T-helper 17 cell (primary cell): Measurements from ENCODE around the gene SPAG17. TPM values are rescaled to one million over a fixed set of nuclear protein-coding genes. Genes with fewer than 3 reads are reported as not detected.

Source experiments
- ATAC-seq: fragments of 150-1000 bp; cut with Tn5 transposase; 2 replicates; pipeline ENCODE4 v1.10.0; 2021; ENCODE audit warnings: mild to moderate bottlenecking, moderate library complexity
- DNase-seq, 3 donors: peaks; one replicate each; pipeline versions ENCODE4 v3.0.0 to v3.0.0-alpha.2; 2020 to 2021
- H3K9me3 ChIP-seq: one replicate; pipeline ENCODE4 v1.7.0; 2013; ENCODE audit warnings: low read length, mild to moderate bottlenecking; ENCODE audit not compliant: control insufficient read depth, poor library complexity, severe bottlenecking
- H3K27ac Mint-ChIP-seq: one replicate; pipeline ENCODE4 v1.8.0; 2022; ENCODE audit warnings: mild to moderate bottlenecking, moderate library complexity, mixed read lengths
- H3K27me3 Mint-ChIP-seq: one replicate; pipeline ENCODE4 v1.8.0; 2022; ENCODE audit warnings: mixed read lengths
- H3K36me3 Mint-ChIP-seq: one replicate; pipeline ENCODE4 v1.8.0; 2022; ENCODE audit warnings: low read depth, mixed read lengths
- H3K4me1 Mint-ChIP-seq: one replicate; pipeline ENCODE4 v1.8.0; 2022; ENCODE audit warnings: mild to moderate bottlenecking, mixed read lengths
- H3K4me3 Mint-ChIP-seq: one replicate; pipeline ENCODE4 v1.8.0; 2022; ENCODE audit warnings: mild to moderate bottlenecking, moderate library complexity, mixed read lengths
- total RNA-seq, 4 donors: library from RNA in 2 of 4; stranded (reverse) in 2 of 4; gene quantifications; one replicate each; pipeline ENCODE4 v1.2.3 and lab custom pipeline; 2022 to 2026

SPAG17 gene
- total RNA-seq, 2 donors from 2014 or later = not detected

GRCh38 chr1:118201524-118201923 is 16.5 kb upstream of the SPAG17 start:
- no peak overlapping the region for H3K4me3 Mint-ChIP-seq
- no peaks in the 10 kb centered on the region for H3K9me3 ChIP-seq
- H3K4me1 Mint-ChIP-seq = no peaks in the 10 kb centered on the region
- no peak overlapping the region for H3K27ac Mint-ChIP-seq
- no peak for ATAC-seq
- no peaks in the 10 kb centered on the region for H3K27me3 Mint-ChIP-seq
- no peaks in the 10 kb centered on the region for H3K36me3 Mint-ChIP-seq
- no peak for DNase-seq

- Mint-ChIP-seq H3K4me1 (no peaks in the 10 kb centered on the region), H3K27me3 (no peaks in the 10 kb centered on the region), H3K36me3 (no peaks in the 10 kb centered on the region), H3K4me3 (no peak overlapping the region), H3K27ac (no peak overlapping the region)
- DNase-seq (no peak), ATAC-seq (no peak)
- no peaks in the 10 kb centered on the region for H3K9me3 ChIP-seq
Measured at GRCh38 chr1:118200836-118201235, 15.8 kb upstream of the SPAG17 start.

GRCh38 chr1:118190561-118190960 is 5.5 kb upstream of the SPAG17 start:
- Mint-ChIP-seq H3K4me1 (peaks cover under 1% of the 10 kb centered on the region), H3K27ac (no peak overlapping the region), H3K36me3 (no peaks in the 10 kb centered on the region), H3K27me3 (peaks cover 4% of the 10 kb centered on the region), H3K4me3 (no peak overlapping the region)
- DNase-seq (no peak), ATAC-seq (no peak)
- H3K9me3 ChIP-seq = no peaks in the 10 kb centered on the region

GRCh38 chr1:118189564-118189963 is 4.5 kb upstream of the SPAG17 start:
- H3K27ac Mint-ChIP-seq = no peak overlapping the region
- H3K4me1 Mint-ChIP-seq = peaks cover 3% of the 10 kb centered on the region
- DNase-seq = no peak
- ATAC-seq = no peak
- H3K9me3 ChIP-seq = no peaks in the 10 kb centered on the region
- no peak overlapping the region for H3K4me3 Mint-ChIP-seq
- no peaks in the 10 kb centered on the region for H3K36me3 Mint-ChIP-seq
- peaks cover 14% of the 10 kb centered on the region for H3K27me3 Mint-ChIP-seq

- no peak for ATAC-seq
Measured at GRCh38 chr1:118188411-118188810, 3.4 kb upstream of the SPAG17 start.

GRCh38 chr1:118186026-118186425 is 998 bp upstream of the SPAG17 start:
- DNase-seq (no peak), ATAC-seq (no peak)
- Mint-ChIP-seq H3K4me3 (no peak overlapping the region), H3K27ac (no peak overlapping the region), H3K4me1 (peaks cover 3% of the 10 kb centered on the region), H3K27me3 (peaks cover 15% of the 10 kb centered on the region), H3K36me3 (no peaks in the 10 kb centered on the region)
- peaks cover 2% of the 10 kb centered on the region for H3K9me3 ChIP-seq

More at GRCh38 chr1:118188411-118188810, 3.4 kb upstream of the SPAG17 start:
- H3K4me1 Mint-ChIP-seq = peaks cover 3% of the 10 kb centered on the region
- no peak overlapping the region for H3K27ac Mint-ChIP-seq
- DNase-seq = no peak
- peaks cover 15% of the 10 kb centered on the region for H3K27me3 Mint-ChIP-seq
- peaks cover 2% of the 10 kb centered on the region for H3K9me3 ChIP-seq
- H3K36me3 Mint-ChIP-seq = no peaks in the 10 kb centered on the region
- H3K4me3 Mint-ChIP-seq = no peak overlapping the region

GRCh38 chr1:118184739-118185083 is 317 bp downstream of the SPAG17 start:
- no peak for ATAC-seq
- Mint-ChIP-seq H3K27ac (no peak overlapping the region), H3K4me3 (no peak overlapping the region)

GRCh38 chr1:118183586-118183985 is 1.4 kb downstream of the SPAG17 start:
- ATAC-seq = no peak
- no peaks in the 10 kb centered on the region for H3K36me3 Mint-ChIP-seq
- peaks cover 2% of the 10 kb centered on the region for H3K9me3 ChIP-seq
- peaks cover 26% of the 10 kb centered on the region for H3K27me3 Mint-ChIP-seq
- H3K4me3 Mint-ChIP-seq = no peak overlapping the region
- H3K27ac Mint-ChIP-seq = no peak overlapping the region
- DNase-seq = no peak
- H3K4me1 Mint-ChIP-seq = peaks cover 3% of the 10 kb centered on the region

More at GRCh38 chr1:118184739-118185083, 317 bp downstream of the SPAG17 start:
- Mint-ChIP-seq H3K36me3 (no peaks in the 10 kb centered on the region), H3K4me1 (peaks cover 3% of the 10 kb centered on the region), H3K27me3 (peaks cover 15% of the 10 kb centered on the region)
- H3K9me3 ChIP-seq = peaks cover 2% of the 10 kb centered on the region
- DNase-seq = no peak

- H3K4me1 Mint-ChIP-seq = no peaks in the 10 kb centered on the region
- H3K27me3 Mint-ChIP-seq = peaks cover 19% of the 10 kb centered on the region
- ATAC-seq = no peak
- DNase-seq = no peak
- no peaks in the 10 kb centered on the region for H3K9me3 ChIP-seq
- no peaks in the 10 kb centered on the region for H3K36me3 Mint-ChIP-seq
- no peak overlapping the region for H3K27ac Mint-ChIP-seq
- H3K4me3 Mint-ChIP-seq = no peak overlapping the region
Measured at GRCh38 chr1:118177998-118178397, 7.0 kb downstream of the SPAG17 start.

- no peaks in the 10 kb centered on the region for H3K36me3 Mint-ChIP-seq
- ATAC-seq (no peak), DNase-seq (no peak)
- no peaks in the 10 kb centered on the region for H3K9me3 ChIP-seq
- peaks cover 5% of the 10 kb centered on the region for H3K27me3 Mint-ChIP-seq
- no peak overlapping the region for H3K4me3 Mint-ChIP-seq
- no peak overlapping the region for H3K27ac Mint-ChIP-seq
- H3K4me1 Mint-ChIP-seq = no peaks in the 10 kb centered on the region
Measured at GRCh38 chr1:118169016-118169415, 16.0 kb downstream of the SPAG17 start.

GRCh38 chr1:118160806-118161205 is 24.2 kb downstream of the SPAG17 start:
- Mint-ChIP-seq H3K4me1 (no peaks in the 10 kb centered on the region), H3K36me3 (no peaks in the 10 kb centered on the region), H3K27me3 (peaks cover 6% of the 10 kb centered on the region), H3K27ac (no peak overlapping the region), H3K4me3 (no peak overlapping the region)
- DNase-seq (no peak), ATAC-seq (no peak)
- H3K9me3 ChIP-seq = no peaks in the 10 kb centered on the region

- Mint-ChIP-seq H3K27me3 (peaks cover 6% of the 10 kb centered on the region), H3K4me3 (no peak overlapping the region), H3K27ac (no peak overlapping the region), H3K4me1 (no peaks in the 10 kb centered on the region), H3K36me3 (no peaks in the 10 kb centered on the region)
- no peak for ATAC-seq
- no peak for DNase-seq
- H3K9me3 ChIP-seq = no peaks in the 10 kb centered on the region
Measured at GRCh38 chr1:118159569-118159968, 25.5 kb downstream of the SPAG17 start.

- peaks cover 6% of the 10 kb centered on the region for H3K27me3 Mint-ChIP-seq
- no peak overlapping the region for H3K27ac Mint-ChIP-seq
- H3K9me3 ChIP-seq = no peaks in the 10 kb centered on the region
- H3K4me3 Mint-ChIP-seq = no peak overlapping the region
- no peaks in the 10 kb centered on the region for H3K36me3 Mint-ChIP-seq
- no peaks in the 10 kb centered on the region for H3K4me1 Mint-ChIP-seq
- ATAC-seq = no peak
- DNase-seq = no peak
Measured at GRCh38 chr1:118158924-118159323, 26.1 kb downstream of the SPAG17 start.

GRCh38 chr1:118157506-118157905 is 27.5 kb downstream of the SPAG17 start:
- H3K4me1 Mint-ChIP-seq = no peaks in the 10 kb centered on the region
- no peak overlapping the region for H3K4me3 Mint-ChIP-seq
- no peak overlapping the region for H3K27ac Mint-ChIP-seq
- no peaks in the 10 kb centered on the region for H3K9me3 ChIP-seq
- no peaks in the 10 kb centered on the region for H3K36me3 Mint-ChIP-seq
- DNase-seq (no peak), ATAC-seq (no peak)
- H3K27me3 Mint-ChIP-seq = peaks cover 8% of the 10 kb centered on the region
